ENCODE measurements around the gene TEKT5. TPM values are rescaled to one million over a fixed set of nuclear protein-coding genes. Genes with fewer than 3 reads are reported as not detected.
"Not testable (repeated sequence)": the region's sequence is repeated elsewhere in the genome, so short reads cannot be mapped to it uniquely, and the experiment has no call there.

TEKT5 gene
- total RNA-seq, 1 donor from 2014 or later: not detected

DNA sequence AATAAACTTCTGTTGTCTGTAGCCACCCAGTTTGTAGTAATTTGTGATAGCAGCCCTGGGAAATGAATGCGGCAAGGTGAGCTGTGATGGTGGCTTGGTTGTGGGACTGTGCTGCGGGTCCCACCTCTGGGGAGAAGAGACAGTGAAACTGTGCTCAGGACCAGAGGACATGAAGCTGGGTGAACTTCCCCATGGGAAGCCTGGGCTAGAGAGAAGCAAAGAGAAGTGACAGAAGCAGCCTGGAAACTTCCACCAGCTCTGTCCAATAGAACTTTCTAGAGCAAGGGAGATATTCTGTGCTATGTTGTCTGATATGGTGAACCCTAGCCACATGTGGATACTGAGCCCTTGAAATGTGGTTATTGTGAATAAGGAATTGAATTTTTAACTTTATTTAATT, 62.8 kb downstream of the TEKT5 start:
- Mint-ChIP-seq H3K4me3 (no peak overlapping the region), H3K9me3 (peaks cover 4% of the 10 kb centered on the region), H3K4me1 (ENCODE audit: low read depth) (no peaks in the 10 kb centered on the region), H3K27me3 (ENCODE audit: insufficient read depth) (peaks cover 2% of the 10 kb centered on the region), H3K27ac (no peak overlapping the region), H3K36me3 (ENCODE audit: low read depth) (no peaks in the 10 kb centered on the region)
- DNase-seq (ENCODE audit: low spot score): no peak
- intact Hi-C loops (cut with micrococcal nuclease): no loop called here

DNA sequence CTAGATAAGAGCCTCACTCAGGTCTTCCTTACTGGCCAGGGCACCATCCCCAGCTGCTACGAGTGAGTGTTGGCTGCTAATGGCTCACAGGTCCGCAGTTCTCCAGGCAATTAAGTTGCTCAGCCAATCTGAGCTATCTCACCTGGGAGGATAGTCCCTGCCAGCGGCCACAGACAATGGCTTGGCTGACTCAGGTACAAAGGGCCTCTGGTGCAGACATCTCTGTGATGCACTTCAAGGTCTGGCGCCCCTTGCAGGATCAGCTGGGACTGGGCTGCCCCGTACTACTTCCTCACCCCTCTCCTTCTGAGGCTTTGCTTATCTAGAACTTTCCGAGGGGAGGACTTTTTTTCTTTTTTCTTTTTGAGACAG, 65.2 kb downstream of the TEKT5 start:
- intact Hi-C loops (cut with micrococcal nuclease): no loop called here
- peaks cover 3% of the 10 kb centered on the region for H3K9me3 Mint-ChIP-seq
- no peak for DNase-seq (ENCODE audit: low spot score)
- H3K27ac Mint-ChIP-seq: no peak overlapping the region
- H3K4me1 Mint-ChIP-seq (ENCODE audit: low read depth): no peaks in the 10 kb centered on the region
- H3K27me3 Mint-ChIP-seq (ENCODE audit: insufficient read depth): peaks cover 2% of the 10 kb centered on the region
- H3K4me3 Mint-ChIP-seq: no peak overlapping the region
- no peaks in the 10 kb centered on the region for H3K36me3 Mint-ChIP-seq (ENCODE audit: low read depth)

- intact Hi-C loops (cut with micrococcal nuclease): no loop called here
- DNase-seq (ENCODE audit: low spot score): no peak
- no peak overlapping the region for H3K4me3 Mint-ChIP-seq
- no peaks in the 10 kb centered on the region for H3K4me1 Mint-ChIP-seq (ENCODE audit: low read depth)
- no peaks in the 10 kb centered on the region for H3K9me3 Mint-ChIP-seq
- H3K27me3 Mint-ChIP-seq (ENCODE audit: insufficient read depth): peaks cover 4% of the 10 kb centered on the region
- no peaks in the 10 kb centered on the region for H3K36me3 Mint-ChIP-seq (ENCODE audit: low read depth)
- H3K27ac Mint-ChIP-seq: no peak overlapping the region
These were observed 69.0 kb downstream of the TEKT5 start for GRCh38 chr16:10625595-10626357.

DNA sequence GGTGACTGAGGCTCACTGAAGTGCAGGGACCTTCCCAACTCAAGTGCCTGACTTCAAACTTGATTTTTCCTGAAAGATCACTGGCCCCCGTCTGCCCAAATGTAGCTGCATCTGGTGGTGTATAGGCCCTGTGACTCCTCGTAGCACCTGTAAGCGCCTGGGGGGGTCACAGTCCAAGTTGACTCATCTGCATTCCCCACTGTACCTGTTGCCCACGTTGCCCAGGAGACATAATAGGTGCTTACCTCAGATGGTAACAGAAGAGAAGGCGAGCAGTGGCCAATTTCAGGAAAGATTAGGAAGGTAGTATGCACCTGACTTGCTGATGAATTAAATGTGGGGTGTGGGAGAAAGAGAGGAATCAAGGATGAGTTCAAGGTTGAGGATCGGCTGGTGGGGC, 70.2 kb downstream of the TEKT5 start:
- H3K4me3 Mint-ChIP-seq: no peak overlapping the region
- no peak overlapping the region for H3K27ac Mint-ChIP-seq
- H3K4me1 Mint-ChIP-seq (ENCODE audit: low read depth): no peaks in the 10 kb centered on the region
- DNase-seq (ENCODE audit: low spot score): no peak
- peaks cover 8% of the 10 kb centered on the region for H3K27me3 Mint-ChIP-seq (ENCODE audit: insufficient read depth)
- intact Hi-C loops (cut with micrococcal nuclease): no loop called here
- H3K9me3 Mint-ChIP-seq: no peaks in the 10 kb centered on the region
- H3K36me3 Mint-ChIP-seq (ENCODE audit: low read depth): no peaks in the 10 kb centered on the region

DNA sequence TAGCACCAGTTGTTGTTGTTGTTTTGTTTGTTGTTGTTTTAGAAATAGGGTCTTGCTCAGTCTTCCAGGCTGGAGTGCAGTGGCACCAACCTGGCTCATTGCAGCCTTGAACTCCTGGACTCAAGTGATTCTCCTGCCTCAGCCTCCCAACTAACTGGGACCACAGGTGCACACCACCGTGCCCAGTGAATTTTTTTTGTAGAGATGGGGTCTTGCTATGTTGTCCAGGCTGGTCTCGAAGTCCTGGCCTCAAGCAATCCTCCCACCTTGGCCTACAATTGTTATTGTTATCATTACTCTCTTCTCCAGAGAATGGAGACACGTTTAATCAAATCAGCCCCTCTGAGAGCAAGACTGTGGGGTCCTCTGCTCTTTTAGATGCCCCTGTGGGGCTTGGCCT, 71.7 kb downstream of the TEKT5 start:
- intact Hi-C loops (cut with micrococcal nuclease): no loop called here
- Mint-ChIP-seq H3K4me1 (ENCODE audit: low read depth) (no peaks in the 10 kb centered on the region), H3K9me3 (no peaks in the 10 kb centered on the region), H3K36me3 (ENCODE audit: low read depth) (no peaks in the 10 kb centered on the region), H3K27ac (no peak overlapping the region), H3K4me3 (no peak overlapping the region), H3K27me3 (ENCODE audit: insufficient read depth) (peaks cover 12% of the 10 kb centered on the region)
- DNase-seq (ENCODE audit: low spot score): no peak

DNA sequence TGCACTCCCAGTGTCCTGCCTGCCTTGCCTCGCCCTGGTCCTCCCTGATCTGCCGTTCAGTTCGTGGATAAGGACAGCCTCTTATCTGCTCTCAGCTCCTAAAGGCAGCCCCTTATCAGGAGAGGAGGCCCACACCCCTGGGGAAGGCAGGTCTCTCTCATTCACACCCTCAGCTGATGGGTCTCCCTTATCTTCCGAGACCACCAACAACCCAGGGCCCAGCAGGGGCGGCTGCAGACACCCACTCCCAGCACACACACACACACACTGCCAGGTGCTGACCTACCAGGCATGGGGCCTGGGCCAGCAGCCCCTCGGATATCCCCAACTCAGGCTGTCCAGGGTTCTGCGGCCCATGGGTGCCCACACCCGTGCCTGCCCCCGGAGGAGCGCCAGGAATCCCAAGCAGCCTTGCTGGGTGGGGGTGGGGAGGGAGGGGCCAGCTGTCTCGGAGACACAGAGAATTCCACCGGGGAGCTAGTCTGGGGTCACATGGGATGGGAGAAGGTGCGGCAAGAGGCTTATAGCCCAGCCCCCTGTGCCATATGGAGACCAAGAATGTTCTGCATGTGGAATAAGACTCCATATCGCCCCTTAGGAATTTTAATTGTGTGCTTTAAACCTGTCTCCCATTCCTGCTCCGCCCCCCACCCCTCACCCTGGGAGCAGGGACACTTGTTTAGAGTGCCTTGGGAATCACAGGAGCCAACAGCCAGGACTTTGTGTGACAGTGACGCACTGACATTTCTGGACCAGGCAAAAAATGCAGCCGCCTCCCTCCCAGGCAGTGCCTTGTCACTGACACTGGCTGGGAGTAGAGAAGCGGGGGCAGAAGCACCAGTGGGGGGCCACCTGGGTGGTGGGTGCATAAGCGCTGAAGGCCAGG, 72.5 kb downstream of the TEKT5 start:
- no peak overlapping the region for H3K4me3 Mint-ChIP-seq
- no peaks in the 10 kb centered on the region for H3K4me1 Mint-ChIP-seq (ENCODE audit: low read depth)
- peaks cover 12% of the 10 kb centered on the region for H3K27me3 Mint-ChIP-seq (ENCODE audit: insufficient read depth)
- no peak overlapping the region for H3K27ac Mint-ChIP-seq
- no peaks in the 10 kb centered on the region for H3K9me3 Mint-ChIP-seq
- no peak for DNase-seq (ENCODE audit: low spot score)
- H3K36me3 Mint-ChIP-seq (ENCODE audit: low read depth): no peaks in the 10 kb centered on the region
- intact Hi-C loops (cut with micrococcal nuclease): no loop called here

GRCh38 chr16:10621216-10621949, 73.3 kb downstream of the TEKT5 start:
- H3K36me3 Mint-ChIP-seq (ENCODE audit: low read depth); H3K4me3 Mint-ChIP-seq; H3K9me3 Mint-ChIP-seq; H3K4me1 Mint-ChIP-seq (ENCODE audit: low read depth); intact Hi-C loops (cut with micrococcal nuclease); DNase-seq (ENCODE audit: low spot score); H3K27ac Mint-ChIP-seq: not testable (repeated sequence)
- H3K27me3 Mint-ChIP-seq (ENCODE audit: insufficient read depth): peaks cover 11% of the 10 kb centered on the region

DNA sequence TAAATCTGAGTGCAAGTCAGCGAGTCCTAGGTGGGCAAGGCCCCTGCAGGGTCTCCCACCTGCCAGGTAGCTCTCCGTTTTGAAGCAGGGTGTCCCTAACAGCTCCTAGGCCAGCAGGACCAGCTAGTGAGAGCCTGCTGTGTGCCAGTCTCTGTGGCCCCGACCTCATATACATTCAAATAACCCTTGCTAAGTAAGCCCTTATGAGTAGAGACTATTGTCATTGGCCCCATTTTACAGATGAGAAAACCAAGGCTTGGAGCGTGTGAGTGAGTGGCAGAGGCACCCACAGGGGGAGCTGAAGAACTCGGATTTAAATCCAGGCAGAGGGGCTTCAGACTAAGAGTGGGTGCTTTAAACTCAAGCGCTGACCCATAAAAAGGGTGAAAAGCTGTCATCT, 74.6 kb downstream of the TEKT5 start:
- intact Hi-C loops (cut with micrococcal nuclease): no loop called here
- Mint-ChIP-seq H3K4me1 (ENCODE audit: low read depth) (no peaks in the 10 kb centered on the region), H3K27ac (no peak overlapping the region), H3K9me3 (no peaks in the 10 kb centered on the region), H3K36me3 (ENCODE audit: low read depth) (no peaks in the 10 kb centered on the region), H3K4me3 (no peak overlapping the region), H3K27me3 (ENCODE audit: insufficient read depth) (peaks cover 11% of the 10 kb centered on the region)
- no peak for DNase-seq (ENCODE audit: low spot score)

DNA sequence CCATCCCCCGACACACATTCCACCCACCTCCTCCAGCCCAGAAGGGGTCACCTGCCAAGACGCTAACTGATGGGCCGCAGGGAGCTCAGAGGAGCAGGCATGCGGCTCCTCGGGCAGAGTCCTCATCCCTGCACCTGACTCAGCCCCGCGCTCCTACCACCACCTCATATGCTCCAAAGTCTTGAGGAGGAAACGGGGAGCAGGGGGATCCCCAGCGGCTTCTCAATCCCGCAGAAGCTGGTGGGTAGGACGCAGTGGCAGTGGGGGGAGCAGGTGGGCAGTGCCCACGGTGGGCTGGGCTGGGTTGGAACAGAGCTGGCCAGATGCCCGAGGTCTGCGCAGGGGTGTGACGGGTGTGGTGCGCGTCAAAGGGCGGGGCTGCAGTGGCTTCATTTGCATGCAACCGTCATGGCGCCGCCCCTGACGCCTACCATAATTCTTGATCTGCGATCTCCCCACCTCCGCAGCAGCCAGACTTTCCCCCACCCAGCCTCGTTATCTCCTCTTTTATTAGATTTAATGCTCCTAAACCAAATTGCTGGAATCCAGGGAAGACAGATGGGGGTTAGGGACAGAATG, 75.4 kb downstream of the TEKT5 start:
- intact Hi-C loops (cut with micrococcal nuclease): no loop called here
- Mint-ChIP-seq H3K4me3 (no peak overlapping the region), H3K36me3 (ENCODE audit: low read depth) (no peaks in the 10 kb centered on the region), H3K27ac (no peak overlapping the region), H3K9me3 (no peaks in the 10 kb centered on the region), H3K27me3 (ENCODE audit: insufficient read depth) (peaks cover 11% of the 10 kb centered on the region), H3K4me1 (ENCODE audit: low read depth) (no peaks in the 10 kb centered on the region)
- DNase-seq (ENCODE audit: low spot score): no peak

DNA sequence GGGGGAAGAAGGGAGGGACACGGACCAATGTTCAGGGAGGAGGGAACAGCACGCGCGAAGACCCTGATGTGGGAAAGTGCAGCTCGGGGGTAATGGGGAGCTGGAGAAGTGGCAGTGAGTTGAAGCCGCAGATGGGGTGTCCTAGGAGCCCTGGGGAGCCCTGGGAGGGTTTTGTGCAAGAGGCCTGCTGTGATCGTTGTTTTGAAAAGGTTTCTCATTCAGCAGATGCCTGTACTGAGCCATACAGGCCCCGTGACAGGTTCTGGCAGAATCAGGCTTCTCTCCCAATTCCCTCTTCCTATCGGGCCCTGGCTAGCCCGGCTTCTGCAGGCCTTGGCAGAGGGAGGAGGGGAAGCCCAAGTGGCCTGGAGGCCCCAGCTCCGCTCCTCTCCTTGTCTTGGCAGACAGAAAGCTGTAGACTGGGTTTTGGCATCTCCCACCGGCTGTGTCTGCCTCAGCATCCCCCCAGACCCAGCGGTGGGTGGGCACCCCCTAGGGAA, 76.0 kb downstream of the TEKT5 start:
- intact Hi-C loops (cut with micrococcal nuclease): no loop called here
- H3K27ac Mint-ChIP-seq: no peak overlapping the region
- peaks cover 11% of the 10 kb centered on the region for H3K27me3 Mint-ChIP-seq (ENCODE audit: insufficient read depth)
- DNase-seq (ENCODE audit: low spot score): no peak
- no peak overlapping the region for H3K4me3 Mint-ChIP-seq
- no peaks in the 10 kb centered on the region for H3K36me3 Mint-ChIP-seq (ENCODE audit: low read depth)
- no peaks in the 10 kb centered on the region for H3K4me1 Mint-ChIP-seq (ENCODE audit: low read depth)
- H3K9me3 Mint-ChIP-seq: no peaks in the 10 kb centered on the region

DNA sequence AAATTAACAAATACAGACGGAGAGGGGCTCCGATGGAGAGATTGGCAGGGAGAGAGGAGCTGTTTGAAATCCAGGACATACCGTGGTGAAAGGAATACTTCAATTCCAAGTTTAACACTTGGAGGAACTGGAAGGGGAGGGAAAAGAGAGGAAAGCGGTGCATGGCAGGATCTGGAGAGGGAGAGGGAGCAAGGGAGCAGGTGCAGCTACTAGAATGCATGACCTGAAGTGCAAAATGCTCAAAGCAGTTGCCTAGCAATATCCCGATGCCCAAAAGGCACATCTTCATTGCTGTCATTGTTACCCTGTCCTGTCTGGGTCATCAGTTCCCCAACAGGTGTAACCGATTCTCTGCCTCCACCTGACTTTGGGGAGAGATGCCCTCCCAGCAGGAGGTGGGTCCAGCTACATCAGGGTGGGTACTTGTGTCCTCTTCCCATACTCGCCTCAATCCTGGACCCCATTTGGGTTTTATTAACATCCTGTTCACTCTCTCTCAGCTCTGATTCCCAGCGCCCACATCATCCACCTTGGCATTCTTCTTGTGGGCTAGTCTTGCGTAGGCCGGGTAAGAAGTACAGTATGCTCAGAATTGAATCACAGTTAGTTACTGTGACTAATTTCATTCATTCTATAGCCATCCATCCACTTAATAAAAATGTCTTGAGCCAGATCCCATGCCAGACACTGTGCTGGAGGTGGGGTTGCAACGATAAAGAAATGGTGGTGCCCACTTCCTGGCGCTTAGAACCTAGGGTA, 76.9 kb downstream of the TEKT5 start:
- Mint-ChIP-seq H3K4me3 (no peak overlapping the region), H3K36me3 (ENCODE audit: low read depth) (no peaks in the 10 kb centered on the region), H3K27ac (no peak overlapping the region), H3K9me3 (no peaks in the 10 kb centered on the region), H3K4me1 (ENCODE audit: low read depth) (no peaks in the 10 kb centered on the region), H3K27me3 (ENCODE audit: insufficient read depth) (peaks cover 11% of the 10 kb centered on the region)
- no peak for DNase-seq (ENCODE audit: low spot score)
- intact Hi-C loops (cut with micrococcal nuclease): no loop called here
